A549 treated with dexamethasone at 1 μM for 4 hours (cell line): ENCODE data around the gene CCL4. TPM values are rescaled to one million over a fixed set of nuclear protein-coding genes. Genes with fewer than 3 reads are reported as not detected.

Experiments used
- total RNA-seq: library from RNA; stranded (reverse); fragments of 200-300 nt; extraction: Qiagen RNA extraction; gene quantifications from 5 replicates; pipeline ENCODE4 v1.2.3, GENCODE V29; 2022

The CCL4 gene
- 0.29 TPM in 1 of 5 replicates, not detected in the others for total RNA-seq

GRCh38 chr17:36103401-36103975, at the start of gene CCL4:
TSS of gene CCL4 (plus strand) at chr17:36103827. CDS start at chr17:36103906, 79 bp downstream.

DNA sequence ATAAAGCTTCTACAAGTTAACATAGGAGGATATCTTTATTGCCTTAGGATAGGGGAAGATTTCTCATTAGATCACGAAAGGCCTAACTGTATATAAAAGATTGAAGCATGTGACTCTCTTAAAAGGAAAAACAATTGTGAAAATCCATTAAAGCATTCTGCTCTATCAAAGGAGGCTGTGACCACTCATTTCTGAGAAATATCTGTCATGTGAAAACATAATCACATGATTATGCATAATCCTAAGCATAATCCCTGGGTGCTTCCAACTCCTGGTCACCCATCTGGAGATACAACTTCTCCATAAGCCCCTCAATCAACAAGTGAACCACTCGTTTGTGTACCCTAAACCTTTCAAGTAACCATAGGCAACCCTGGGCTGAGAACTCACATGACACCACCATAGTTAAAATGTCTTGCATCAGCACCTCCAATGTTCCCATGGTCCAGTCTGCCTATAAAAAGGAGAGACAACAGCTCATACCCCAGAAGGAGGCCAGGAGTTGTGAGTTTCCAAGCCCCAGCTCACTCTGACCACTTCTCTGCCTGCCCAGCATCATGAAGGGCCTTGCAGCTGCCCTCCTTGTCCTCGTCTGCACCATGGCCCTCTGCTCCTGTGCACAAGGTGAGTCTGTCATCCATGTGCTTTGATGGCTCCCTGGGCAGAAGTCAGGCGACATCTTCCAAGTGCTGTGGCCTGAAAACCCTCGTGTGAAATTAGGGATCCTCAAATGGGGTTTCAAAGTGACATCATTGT, 39.7 kb upstream of the CCL4 start, which contains the start of gene CCL18:
TSS of gene CCL18 (plus strand) at position 487 of the 756 bp plus-strand sequence. CDS start at position 558, 71 bp downstream.

GRCh38 chr17:36089888-36090836, 13.5 kb upstream of the CCL4 start, which contains the start of gene CCL3:
TSS of gene CCL3 (minus strand) at chr17:36090143. CDS start at chr17:36090058, 85 bp downstream.

Other genes with a start within 250 kb of the CCL4 start
- gene HEATR9, start 234.9 kb upstream of the CCL4 start, total RNA-seq: not detected in 5 replicates
- 0.80 to 1.7 TPM (median 1.2 TPM) in 5 replicates for gene CCL5, start 223.5 kb upstream of the CCL4 start, total RNA-seq
- gene RDM1, start 173.1 kb upstream of the CCL4 start, total RNA-seq: 2.2 to 3.3 TPM (median 2.6 TPM) in 5 replicates
- not detected in 5 replicates for gene LYZL6, start 160.1 kb upstream of the CCL4 start, total RNA-seq
- not detected in 5 replicates for gene CCL16, start 122.3 kb upstream of the CCL4 start, total RNA-seq
- gene CCL14, start 117.1 kb upstream of the CCL4 start, total RNA-seq: not detected in 5 replicates
- 0.13 TPM in 1 of 5 replicates, not detected in the others for gene CCL15, start 102.3 kb upstream of the CCL4 start, total RNA-seq
- gene CCL23, start 85.9 kb upstream of the CCL4 start, total RNA-seq: not detected in 5 replicates
- 0.10 TPM in 1 of 5 replicates, not detected in the others for gene CCL18, start 39.6 kb upstream of the CCL4 start, total RNA-seq
- gene CCL3, start 13.7 kb upstream of the CCL4 start, total RNA-seq: not detected in 5 replicates
- 1.1 to 4.4 TPM (median 2.6 TPM) in 5 replicates for gene TBC1D3B, start 72.8 kb downstream of the CCL4 start, total RNA-seq
- not detected in 5 replicates for gene CCL3L1, start 92.9 kb downstream of the CCL4 start, total RNA-seq
- 0.18 TPM in 1 of 5 replicates, not detected in the others for gene CCL4L2, start 107.2 kb downstream of the CCL4 start, total RNA-seq
- 0.06 to 0.27 TPM (median 0.23 TPM) in 4 of 5 replicates, not detected in the other for gene TBC1D3I, start 160.7 kb downstream of the CCL4 start, total RNA-seq
- gene TBC1D3G, start 220.1 kb downstream of the CCL4 start, total RNA-seq: not detected in 5 replicates